Measurements from ENCODE around the gene TMEM52. TPM values are rescaled to one million over a fixed set of nuclear protein-coding genes. Genes with fewer than 3 reads are reported as not detected.

Gene TMEM52
- total RNA-seq, 1 experiment from 2014 or later: 0.69 TPM

DNA sequence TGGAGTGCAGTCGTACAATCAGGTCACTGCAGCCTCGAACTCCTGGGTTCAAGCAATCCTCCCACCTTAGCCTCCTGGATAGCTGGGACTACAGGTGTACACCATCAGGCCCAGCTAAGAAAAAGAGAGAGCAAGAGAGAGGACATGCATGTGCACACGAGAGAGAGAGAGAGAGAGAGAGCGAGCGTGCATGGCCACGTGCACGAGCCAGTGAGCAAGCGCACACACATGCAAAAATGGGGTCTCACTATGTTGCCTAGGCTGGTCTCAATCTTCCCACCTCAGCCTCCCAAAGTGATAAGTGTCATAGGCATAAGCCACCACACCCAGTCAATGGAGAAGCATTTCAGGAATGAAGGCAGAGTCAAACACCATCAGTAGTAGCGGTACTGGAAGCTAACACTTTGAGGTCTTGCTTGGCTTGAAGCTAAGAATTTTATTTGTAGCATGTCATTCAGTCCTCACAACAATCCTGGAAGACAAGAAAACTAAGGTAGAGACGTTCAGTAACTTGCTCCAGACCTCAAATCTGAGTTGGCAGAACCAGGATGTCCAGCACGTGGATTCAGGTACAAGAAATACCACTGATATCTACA, 42.6 kb downstream of the TMEM52 start:
- no peak for DNase-seq (ENCODE audit: low read depth)

DNA sequence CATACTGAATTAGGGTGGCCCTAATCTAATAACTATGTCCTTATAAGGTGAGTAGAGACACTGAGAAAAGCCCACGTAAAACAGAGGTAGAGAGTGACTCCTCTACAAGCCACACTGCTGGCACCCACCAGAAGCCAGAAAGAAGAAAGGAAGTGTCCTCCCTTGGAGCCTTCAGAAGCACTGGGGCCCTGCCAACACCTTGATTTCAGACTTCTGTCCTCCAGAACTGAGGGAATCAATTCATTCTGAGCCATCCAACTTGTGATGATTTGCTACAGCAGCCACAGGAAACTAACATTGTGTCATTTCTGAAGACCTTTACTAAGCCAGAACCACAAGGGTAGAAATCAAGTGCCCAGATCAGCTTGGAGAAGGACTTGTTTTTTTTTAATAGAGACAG, 43.1 kb downstream of the TMEM52 start:
- no peak for DNase-seq (ENCODE audit: low read depth)

DNA sequence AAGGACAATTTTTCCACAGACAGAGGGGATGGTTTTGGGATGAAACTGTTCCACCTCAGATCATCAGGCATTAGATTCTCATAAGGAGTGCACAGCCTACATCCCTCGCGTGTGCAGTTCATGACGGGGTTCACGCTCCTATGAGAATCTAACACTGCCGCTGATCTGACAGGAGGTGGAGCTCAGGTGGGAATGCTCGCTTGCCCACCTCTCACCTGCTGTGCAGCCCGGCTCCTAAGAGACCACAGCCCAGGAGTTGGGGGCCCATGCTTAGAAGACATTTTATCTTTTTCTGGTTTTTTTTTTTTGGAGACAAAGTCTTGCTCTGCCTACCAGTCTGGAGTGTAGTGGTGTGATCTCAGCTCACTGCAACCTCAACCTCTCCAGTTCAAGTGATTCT, 44.2 kb downstream of the TMEM52 start:
- DNase-seq (ENCODE audit: low read depth): no peak

DNA sequence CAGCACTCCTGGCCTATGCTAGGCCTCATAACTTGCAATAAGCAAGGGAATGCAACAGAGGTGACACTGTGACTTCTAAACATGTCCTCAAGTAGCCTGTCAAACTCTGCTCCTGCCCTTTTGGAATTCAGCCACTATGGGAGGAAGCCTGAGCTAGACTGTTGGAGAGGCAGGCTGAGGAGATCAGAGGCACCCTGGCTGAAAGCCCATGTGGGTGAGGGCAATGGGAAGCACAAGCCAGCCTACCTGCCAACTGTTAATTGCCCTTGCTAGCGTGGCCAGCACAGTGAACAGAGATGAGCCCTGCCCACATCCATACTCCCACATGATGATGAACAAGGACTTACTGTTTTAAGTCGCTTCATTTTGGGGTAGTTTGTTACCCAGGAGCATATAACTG, 45.9 kb downstream of the TMEM52 start:
- DNase-seq (ENCODE audit: low read depth): no peak

DNA sequence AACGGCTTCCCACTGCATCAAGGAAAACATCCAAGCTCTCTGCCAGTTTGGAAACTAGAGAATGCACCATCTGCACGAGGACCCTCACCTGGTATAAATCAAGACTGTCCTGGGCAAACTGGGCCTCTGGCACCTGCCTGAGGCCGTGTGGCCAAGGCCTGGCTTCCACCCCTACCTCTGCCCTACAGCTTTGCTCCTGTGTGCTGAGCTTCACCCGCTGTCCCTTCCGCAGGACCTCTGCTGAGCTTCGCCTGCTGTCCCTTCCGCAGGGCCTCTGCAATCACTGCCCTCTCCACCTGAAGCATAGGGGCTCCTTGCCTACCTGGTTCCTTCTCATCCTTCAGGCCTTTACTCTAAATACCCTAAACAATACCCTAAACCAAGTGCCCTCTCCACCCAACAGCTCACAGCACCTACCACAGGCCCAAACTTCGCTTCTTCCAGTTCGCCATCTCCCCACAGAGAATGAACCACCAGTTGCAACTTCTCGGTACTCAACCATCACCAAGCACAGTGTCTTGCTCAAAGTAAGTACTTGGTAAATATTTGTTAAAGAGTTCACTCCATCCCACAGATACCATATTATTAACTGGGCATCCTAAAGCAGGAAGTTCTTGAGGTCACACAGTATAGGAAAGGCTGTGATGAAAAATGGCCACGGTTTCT, 46.6 kb downstream of the TMEM52 start:
- DNase-seq (ENCODE audit: low read depth): no peak

DNA sequence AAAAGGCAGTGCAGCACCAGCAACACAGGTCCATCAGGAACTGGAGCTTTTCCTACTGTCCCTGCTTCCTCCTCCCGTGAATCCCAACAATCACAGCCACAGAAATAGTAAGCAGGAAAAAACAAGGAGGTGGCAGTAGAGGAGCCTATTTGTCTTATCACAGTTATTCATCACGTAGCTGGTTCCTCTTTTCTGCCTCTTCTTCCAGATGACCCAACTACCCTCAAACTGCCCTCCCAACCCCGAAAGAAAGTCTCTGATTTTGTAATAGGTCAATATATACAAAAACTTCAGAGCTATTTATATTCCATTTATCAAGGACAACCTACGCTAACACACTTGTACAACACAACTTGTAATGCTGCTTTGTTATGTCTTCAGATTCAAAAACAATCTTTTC, 49.6 kb downstream of the TMEM52 start:
- DNase-seq (ENCODE audit: low read depth): no peak

Other genes starting within 250 kb of the TMEM52 start
- gene SLC35E2B, start 226.5 kb downstream of the TMEM52 start, total RNA-seq (2014; rRNA removed; shearing (Covaris generic)): 13.7 and 18.1 TPM in 2 replicates
- gene CDK11A, start 194.9 kb downstream of the TMEM52 start, total RNA-seq (2014; rRNA removed; shearing (Covaris generic)): 11.8 and 13.4 TPM in 2 replicates
- gene NADK, start 140.8 kb downstream of the TMEM52 start, total RNA-seq (2014; rRNA removed; shearing (Covaris generic)): 44.7 and 58.5 TPM in 2 replicates
- gene GNB1, start 28.2 kb downstream of the TMEM52 start, total RNA-seq (2014; rRNA removed; shearing (Covaris generic)): 57.4 and 74.5 TPM in 2 replicates
- not detected in 2 replicates for gene CALML6, start 4.0 kb downstream of the TMEM52 start, total RNA-seq (2014; rRNA removed; shearing (Covaris generic))
- not detected in 2 replicates for gene CFAP74, start 84.5 kb upstream of the TMEM52 start, total RNA-seq (2014; rRNA removed; shearing (Covaris generic))
- 0.13 TPM in 1 of 2 replicates, not detected in the other for gene GABRD, start 100.1 kb upstream of the TMEM52 start, total RNA-seq (2014; rRNA removed; shearing (Covaris generic))
- gene PRKCZ, start 131.1 kb upstream of the TMEM52 start, total RNA-seq (2014; rRNA removed; shearing (Covaris generic)): 0.17 TPM in 1 of 2 replicates, not detected in the other